AG04449 (cell line): ENCODE results near the gene IFNA4.

Experiments
- CTCF ChIA-PET: fragments of 350-600 bp; formaldehyde crosslinking; extraction: SDS; loops from one replicate; lab custom pipeline; 2021; ENCODE audit warnings: antibody characterized with exemption; lab: Yijun Ruan, JAX
- POLR2A ChIA-PET: fragments of 400-600, 350-600 bp; formaldehyde crosslinking; extraction: SDS; loops from one replicate; lab custom pipeline; 2020; ENCODE audit warnings: antibody characterized with exemption, inconsistent platforms; lab: Yijun Ruan, JAX
- DNase-seq: peaks from one replicate; pipeline ENCODE4 v3.0.0-alpha.2; 2010; ENCODE audit warnings: low read depth, low spot score
- H3K4me3 ChIP-seq: 2 replicates; pipeline ENCODE4 v1.5.1; 2011; ENCODE audit warnings: low read depth, mild to moderate bottlenecking, control low read depth, low read length
- CTCF ChIP-seq: IDR thresholded peaks from one replicate; pipeline ENCODE4 v1.5.1; 2011; ENCODE audit warnings: mild to moderate bottlenecking, moderate library complexity, low read length, control low read depth, inconsistent platforms; ENCODE audit not compliant: insufficient read depth; ENCODE audit errors: missing control alignments

IFNA4 gene

GRCh38 chr9:21154018-21154608 lies 33.3 kb downstream of the IFNA4 start:
- H3K4me3 ChIP-seq, result no peak overlapping the region
- POLR2A ChIA-PET, result no interaction called here
- no peak for TF ChIP-seq CTCF
- CTCF ChIA-PET, result no interaction called here
- DNase-seq, result no peak

- CTCF ChIA-PET, result interaction anchor here (0.6 kb wide), 1 partner anchor 219 kb away, joined by 3 read pairs; no protein-coding TSS in a partner anchor
- POLR2A ChIA-PET, result no interaction called here
- TF ChIP-seq CTCF, result no peak
Measured at GRCh38 chr9:21153336-21154017, 33.9 kb downstream of the IFNA4 start.

GRCh38 chr9:21144603-21145002 lies 42.8 kb downstream of the IFNA4 start:
- ChIA-PET CTCF (no interaction called here), POLR2A (no interaction called here)
- no peak overlapping the region for H3K4me3 ChIP-seq
- TF ChIP-seq CTCF, result no peak
- DNase-seq, result no peak

More at GRCh38 chr9:21153336-21154017, 33.9 kb downstream of the IFNA4 start:
- no peak overlapping the region for H3K4me3 ChIP-seq
- no peak for DNase-seq

GRCh38 chr9:21141427-21141882 lies 45.9 kb downstream of the IFNA4 start, which contains the start of gene IFNW1:
TSS of gene IFNW1 (minus strand) at chr9:21141832. CDS start at chr9:21141570, 262 bp downstream.
- POLR2A ChIA-PET, result no interaction called here
- no peak within 1 kb of the TSS for H3K4me3 ChIP-seq
- TF ChIP-seq CTCF, result no peak
- no peak for DNase-seq
- CTCF ChIA-PET, result no interaction called here

- TF ChIP-seq CTCF, result no peak
- no peak overlapping the region for H3K4me3 ChIP-seq
- DNase-seq, result no peak
- CTCF ChIA-PET, result no interaction called here
- POLR2A ChIA-PET, result no interaction called here
Measured at GRCh38 chr9:21137020-21137419, 50.4 kb downstream of the IFNA4 start.
